Stimulated activated effector memory CD8-positive, alpha-beta T cell treated with anti-CD3 and anti-CD28 coated beads, Interleukin-12 subunit alpha, Interleukin-12 subunit beta, amount 100 ng/mL, for 72 hours (primary cell): ENCODE results near the gene TLE2.
"Not testable (repeated sequence)": the region's sequence is repeated elsewhere in the genome, so short reads cannot be mapped to it uniquely, and the experiment has no call there.

Experiments
- ATAC-seq: fragments of 150-1000 bp; cut with Tn5 transposase; 2 replicates; pipeline ENCODE4 v1.10.0; 2021
- DNase-seq, 2 donors: peaks; one replicate each; pipeline ENCODE4 v3.0.0; 2021 to 2022; ENCODE audit warnings: low spot score in 2 of 2
- H3K27ac Mint-ChIP-seq: one replicate; pipeline ENCODE4 v1.8.0; 2022; ENCODE audit warnings: mild to moderate bottlenecking, mixed read lengths
- H3K36me3 Mint-ChIP-seq: one replicate; pipeline ENCODE4 v1.8.0; 2022; ENCODE audit warnings: mild to moderate bottlenecking, mixed read lengths
- H3K4me1 Mint-ChIP-seq: one replicate; pipeline ENCODE4 v1.8.0; 2022; ENCODE audit warnings: mixed read lengths
- H3K4me3 Mint-ChIP-seq: one replicate; pipeline ENCODE4 v1.8.0; 2022; ENCODE audit warnings: mild to moderate bottlenecking, mixed read lengths
- H3K9me3 Mint-ChIP-seq: one replicate; pipeline ENCODE4 v1.8.0; 2022; ENCODE audit warnings: mixed read lengths

TLE2 gene

DNA sequence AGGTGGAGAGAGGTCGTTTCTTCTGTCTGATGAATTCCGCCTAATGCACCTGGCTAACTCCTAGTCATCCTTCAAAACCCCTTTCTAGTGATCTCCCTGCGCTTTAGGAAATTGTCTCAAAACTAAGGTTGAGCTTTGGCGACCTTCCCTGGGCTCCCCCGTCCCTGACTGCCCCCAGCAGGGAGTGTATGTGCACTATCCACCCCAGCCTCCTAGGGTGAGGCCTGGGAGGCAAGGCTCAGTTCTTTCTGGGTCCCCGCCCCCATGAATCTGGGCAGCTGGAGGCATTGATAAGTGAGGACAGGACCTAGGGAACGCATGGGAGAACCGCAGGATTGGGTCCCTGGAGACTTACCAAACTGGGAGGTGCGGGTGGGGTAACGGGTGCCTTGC is 51.3 kb downstream of the TLE2 start:
- Mint-ChIP-seq H3K36me3 (no peaks in the 10 kb centered on the region), H3K4me3 (peak overlapping the region; percentile 85), H3K9me3 (no peaks in the 10 kb centered on the region), H3K27ac (no peak overlapping the region), H3K4me1 (peaks cover 23% of the 10 kb centered on the region)
- DNase-seq (no peak), ATAC-seq (peak; percentile 2)

DNA sequence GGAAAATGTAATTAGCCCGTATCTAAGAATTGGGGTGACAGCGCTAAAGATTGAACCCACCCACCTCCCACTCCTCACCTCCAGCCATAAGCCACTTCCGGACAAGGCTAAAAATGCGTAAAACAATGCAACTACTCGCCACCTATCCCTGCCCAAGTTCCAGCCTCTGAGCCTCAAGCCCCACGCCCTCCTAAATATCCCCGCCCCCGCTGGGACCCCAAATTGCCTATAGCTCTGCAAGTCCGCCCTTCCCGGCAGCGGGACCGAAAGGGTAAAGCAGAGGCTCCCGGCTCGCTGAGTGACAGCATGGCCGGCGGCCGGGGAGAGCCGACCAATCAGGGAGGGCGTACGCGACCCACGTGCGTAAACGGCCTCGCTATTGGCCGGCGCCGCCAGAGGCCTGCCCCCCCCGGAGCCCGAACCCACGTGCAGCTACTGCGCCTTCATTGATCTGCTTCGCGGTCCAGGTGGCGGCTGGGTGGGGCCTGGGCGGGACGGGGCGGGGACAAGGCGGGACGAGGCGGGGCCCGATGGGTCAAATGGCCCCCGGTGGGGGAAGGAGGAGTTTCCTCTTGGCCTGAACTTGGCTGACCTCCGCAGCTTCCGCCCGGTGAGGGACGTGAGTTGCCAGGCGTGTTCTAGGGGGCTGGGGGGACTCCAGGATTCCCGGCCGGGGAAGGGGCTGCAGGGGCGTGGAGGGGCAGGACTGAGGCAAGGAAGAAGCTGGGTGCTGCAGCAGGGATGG is 51.9 kb downstream of the TLE2 start, which contains the start of gene TLE6:
TLE6 (plus strand) TSS at position 564 of the 745 bp plus-strand sequence. CDS start 670 bp downstream, outside the sequence.
- Mint-ChIP-seq H3K36me3 (no peaks in the 10 kb centered on the region), H3K4me3 (peak within 1 kb of the TSS; percentile 85), H3K9me3 (no peaks in the 10 kb centered on the region), H3K27ac (peak within 1 kb of the TSS; percentile 81), H3K4me1 (peaks cover 23% of the 10 kb centered on the region)
- DNase-seq (peak; percentile 76 to 91), ATAC-seq (peak; percentile 99)

DNA sequence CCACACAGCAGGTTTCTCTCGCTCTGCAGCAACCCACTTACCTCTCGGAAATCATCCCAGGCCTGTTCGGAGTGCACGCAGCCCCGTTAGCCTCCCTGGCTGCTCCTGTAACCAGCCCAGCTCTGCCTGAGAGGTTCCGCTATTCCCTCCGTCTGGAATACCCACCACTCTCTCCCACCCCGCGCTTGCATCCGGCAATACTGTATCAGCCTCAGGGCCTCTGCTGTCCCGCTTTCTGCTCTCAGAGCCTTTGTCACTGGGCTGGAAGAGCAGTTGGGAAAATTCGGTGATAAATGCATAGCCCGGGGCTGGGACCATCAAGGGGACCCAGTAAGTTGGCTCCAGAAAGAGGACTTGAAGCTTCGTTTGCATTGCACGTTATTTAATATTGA is 52.5 kb downstream of the TLE2 start:
- H3K27ac Mint-ChIP-seq: peak overlapping the region; percentile 81
- ATAC-seq: no peak
- peak overlapping the region; percentile 85 for H3K4me3 Mint-ChIP-seq
- H3K9me3 Mint-ChIP-seq: no peaks in the 10 kb centered on the region
- no peaks in the 10 kb centered on the region for H3K36me3 Mint-ChIP-seq
- peaks cover 23% of the 10 kb centered on the region for H3K4me1 Mint-ChIP-seq
- DNase-seq: no peak

DNA sequence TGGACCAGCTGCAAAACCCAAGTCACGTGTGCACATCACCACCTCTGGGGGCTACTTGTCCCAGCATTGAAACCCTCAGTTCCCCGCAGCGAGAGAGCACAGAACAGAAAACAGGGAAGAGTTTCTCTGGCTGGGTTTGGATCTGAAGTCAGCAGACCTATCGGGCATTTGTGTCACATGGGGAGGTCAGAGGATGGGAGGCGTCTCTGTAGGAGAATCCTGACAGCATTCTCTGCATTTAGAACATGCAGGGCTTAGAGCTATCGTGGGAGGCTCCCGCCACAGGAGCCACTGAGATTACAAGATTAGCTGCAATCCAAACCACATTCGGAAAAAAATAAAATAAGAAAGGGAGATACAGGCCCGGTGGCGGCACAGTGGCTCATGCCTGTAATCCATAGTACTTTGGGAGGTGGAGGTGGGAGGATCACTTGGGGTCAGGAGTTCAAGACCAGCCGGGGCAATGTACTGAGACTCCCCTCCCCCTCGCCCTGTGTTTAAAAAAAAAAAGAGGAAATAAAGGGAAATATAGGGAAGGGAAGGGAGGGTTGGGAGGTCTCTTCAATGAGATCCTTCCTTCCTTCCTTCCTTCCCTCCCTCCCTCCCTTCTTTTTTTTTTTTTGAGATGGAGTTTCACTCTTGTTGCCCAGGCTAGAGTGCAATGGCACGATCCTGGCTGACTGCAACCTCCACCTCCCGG is 54.6 kb downstream of the TLE2 start:
- no peak overlapping the region for H3K27ac Mint-ChIP-seq
- no peaks in the 10 kb centered on the region for H3K36me3 Mint-ChIP-seq
- ATAC-seq (no peak), DNase-seq (no peak)
- no peak overlapping the region for H3K4me3 Mint-ChIP-seq
- H3K4me1 Mint-ChIP-seq: peaks cover 23% of the 10 kb centered on the region
- no peaks in the 10 kb centered on the region for H3K9me3 Mint-ChIP-seq

DNA sequence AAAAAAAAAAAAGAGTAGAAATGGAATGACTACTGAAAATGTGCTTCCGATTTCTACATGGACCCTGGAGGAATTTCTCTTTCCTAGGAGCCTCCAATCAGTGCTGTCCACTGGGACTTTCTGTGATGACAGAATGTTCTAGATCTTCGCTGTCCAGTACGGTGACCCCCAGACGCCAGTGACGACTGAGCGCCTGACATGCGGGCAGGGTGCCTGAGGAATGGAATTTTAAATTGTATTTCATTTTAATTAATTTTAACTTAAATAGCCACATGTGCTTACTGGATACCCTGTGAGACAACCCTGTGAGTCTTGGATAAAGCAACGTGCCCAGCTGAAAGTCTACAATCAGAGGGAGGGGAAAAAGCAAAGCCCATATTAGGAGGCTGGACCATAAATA is 55.9 kb downstream of the TLE2 start:
- peaks cover 23% of the 10 kb centered on the region for H3K4me1 Mint-ChIP-seq
- ATAC-seq (no peak), DNase-seq (no peak)
- H3K4me3 Mint-ChIP-seq: no peak overlapping the region
- no peak overlapping the region for H3K27ac Mint-ChIP-seq
- no peaks in the 10 kb centered on the region for H3K36me3 Mint-ChIP-seq
- H3K9me3 Mint-ChIP-seq: no peaks in the 10 kb centered on the region

DNA sequence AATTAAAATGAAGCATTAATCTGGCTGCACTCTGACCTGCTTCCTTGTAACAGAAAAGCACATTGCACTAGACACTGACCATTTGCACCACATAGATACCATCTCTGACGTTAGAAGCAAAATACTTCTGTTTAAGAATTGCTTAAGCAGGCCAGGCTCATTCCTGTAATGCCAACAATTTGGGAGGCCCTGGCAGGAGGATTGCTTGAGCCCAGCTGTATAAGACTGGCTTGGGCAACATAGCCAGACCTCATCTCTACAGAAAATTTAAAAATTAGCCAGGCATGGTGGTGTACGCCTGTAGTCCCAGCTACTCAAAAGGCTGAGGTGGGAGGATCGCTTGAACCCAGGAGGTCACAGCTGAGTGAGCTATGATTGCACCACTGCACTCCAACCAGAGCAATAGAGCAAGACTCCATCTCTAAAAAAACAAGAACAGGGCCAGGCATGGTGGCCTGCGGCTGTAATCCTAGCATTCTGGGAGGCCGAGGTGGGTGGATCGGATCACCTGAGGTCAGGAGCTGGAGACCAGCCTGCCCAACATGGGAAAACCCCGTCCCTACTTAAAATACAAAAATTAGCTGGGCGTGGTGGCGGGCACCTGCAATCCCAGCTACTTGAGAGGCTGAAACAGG is 58.8 kb downstream of the TLE2 start:
- ATAC-seq (no peak), DNase-seq (no peak)
- no peak overlapping the region for H3K4me3 Mint-ChIP-seq
- no peaks in the 10 kb centered on the region for H3K9me3 Mint-ChIP-seq
- no peak overlapping the region for H3K27ac Mint-ChIP-seq
- no peaks in the 10 kb centered on the region for H3K36me3 Mint-ChIP-seq
- H3K4me1 Mint-ChIP-seq: peaks cover 6% of the 10 kb centered on the region

DNA sequence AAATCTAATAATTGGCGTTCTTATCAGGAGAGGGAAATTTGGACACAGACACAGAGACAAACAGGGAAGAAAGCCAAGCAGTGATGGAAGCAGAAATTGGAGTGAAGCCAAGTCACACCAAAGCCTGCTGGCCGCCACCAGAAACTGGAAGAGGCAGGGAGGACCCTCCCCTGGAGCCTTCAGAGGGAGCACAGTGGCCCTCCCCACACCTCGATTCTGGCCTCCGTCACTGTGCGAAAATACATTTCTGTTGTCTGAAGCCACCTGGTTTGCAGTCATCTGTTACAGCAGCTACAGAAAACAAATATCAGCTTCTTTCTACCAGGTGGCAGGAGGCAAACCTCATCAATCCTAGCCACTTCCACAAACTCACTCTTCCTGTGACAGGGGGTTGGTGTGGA is 60.0 kb downstream of the TLE2 start:
- DNase-seq: no peak
- Mint-ChIP-seq H3K36me3 (no peaks in the 10 kb centered on the region), H3K27ac (no peak overlapping the region)

DNA sequence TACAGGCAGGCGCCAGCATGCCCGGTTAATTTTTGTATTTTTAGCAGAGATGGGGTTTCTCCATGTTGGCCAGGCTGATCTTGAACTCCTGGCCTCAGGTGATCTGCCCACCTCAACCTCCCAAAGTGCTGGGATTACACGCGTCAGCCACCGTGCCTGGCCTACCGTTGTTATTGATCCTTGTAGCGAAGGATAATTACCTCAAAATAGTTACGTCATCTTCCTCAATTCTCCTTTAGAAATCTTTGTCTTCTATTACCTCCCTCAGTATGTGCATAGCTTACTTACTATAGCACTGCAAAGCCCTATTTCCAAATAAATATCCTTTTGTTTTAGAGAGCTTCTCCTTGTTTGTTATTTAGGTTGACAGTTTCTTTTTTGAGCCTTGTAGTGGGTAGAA is 61.1 kb downstream of the TLE2 start:
- ATAC-seq (no peak), DNase-seq (no peak)
- H3K9me3 Mint-ChIP-seq: no peaks in the 10 kb centered on the region
- no peak overlapping the region for H3K4me3 Mint-ChIP-seq
- no peaks in the 10 kb centered on the region for H3K36me3 Mint-ChIP-seq
- H3K4me1 Mint-ChIP-seq: no peaks in the 10 kb centered on the region
- H3K27ac Mint-ChIP-seq: no peak overlapping the region

More for the DNA sequence above, 60.0 kb downstream of the TLE2 start:
- no peak overlapping the region for H3K4me3 Mint-ChIP-seq
- H3K4me1 Mint-ChIP-seq: no peaks in the 10 kb centered on the region
- no peak for ATAC-seq
- no peaks in the 10 kb centered on the region for H3K9me3 Mint-ChIP-seq

DNA sequence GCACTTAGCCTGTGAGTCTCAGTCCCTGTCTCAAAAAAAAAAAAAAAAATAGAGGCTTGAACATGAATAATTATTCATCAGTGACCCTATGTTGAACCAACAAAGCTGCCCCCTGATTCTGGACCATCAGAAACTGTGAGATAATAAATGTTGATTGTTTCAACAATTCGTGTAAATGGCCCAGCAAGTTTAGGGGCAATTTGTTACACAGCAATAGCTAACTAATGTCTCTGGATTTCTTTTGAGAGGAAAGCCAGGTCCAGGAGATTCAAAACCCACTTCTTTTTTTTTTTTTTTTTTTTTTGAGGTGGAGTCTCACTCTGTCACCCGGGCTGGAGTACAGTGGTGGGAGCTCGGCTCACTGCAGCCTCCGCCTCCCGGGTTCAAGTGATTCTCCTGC is 64.2 kb downstream of the TLE2 start:
- DNase-seq (no peak), ATAC-seq (no peak)
- no peaks in the 10 kb centered on the region for H3K4me1 Mint-ChIP-seq
- no peak overlapping the region for H3K4me3 Mint-ChIP-seq
- H3K9me3 Mint-ChIP-seq: no peaks in the 10 kb centered on the region
- H3K27ac Mint-ChIP-seq: no peak overlapping the region
- H3K36me3 Mint-ChIP-seq: no peaks in the 10 kb centered on the region

DNA sequence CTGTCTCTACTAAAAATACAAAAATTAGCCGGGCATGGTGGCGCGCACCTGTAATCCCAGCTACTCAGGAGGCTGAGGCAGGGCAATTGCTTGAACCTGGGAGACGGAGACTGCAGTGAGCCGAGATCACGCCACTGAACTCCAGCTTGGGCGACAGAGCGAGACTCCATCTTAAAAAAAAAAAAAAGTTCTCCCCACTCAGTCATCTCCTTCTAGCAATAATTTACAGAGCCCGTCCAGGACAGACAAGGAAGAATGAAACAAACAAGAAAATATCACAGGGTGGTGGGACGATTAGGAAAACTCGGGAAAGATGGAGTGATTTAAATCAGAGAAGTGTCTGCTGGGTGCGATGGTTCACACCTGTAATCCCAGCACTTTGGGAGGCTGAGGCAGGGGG is 65.4 kb downstream of the TLE2 start:
- not testable (repeated sequence) for H3K9me3 Mint-ChIP-seq, H3K4me3 Mint-ChIP-seq, H3K4me1 Mint-ChIP-seq, H3K27ac Mint-ChIP-seq, DNase-seq, ATAC-seq, H3K36me3 Mint-ChIP-seq

DNA sequence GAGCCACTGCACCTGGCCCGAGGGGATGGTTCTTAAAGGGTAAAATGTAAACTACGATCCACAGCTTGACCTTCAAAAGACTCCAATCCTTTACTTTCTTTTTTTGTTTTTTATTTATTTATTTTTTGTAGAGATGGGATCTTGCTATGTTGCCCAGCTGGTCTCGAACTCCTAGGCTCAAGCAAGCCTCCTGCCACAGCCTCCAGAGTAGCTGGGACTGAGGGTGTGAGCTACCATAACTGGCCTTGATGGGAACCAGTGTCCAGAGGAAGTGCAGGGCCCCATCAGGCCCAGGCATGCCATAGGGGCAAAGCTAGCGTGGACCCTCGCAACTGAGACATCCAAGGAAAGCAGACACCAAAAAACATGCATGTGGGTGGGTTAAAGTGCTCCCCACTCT is 66.0 kb downstream of the TLE2 start:
- Mint-ChIP-seq H3K4me3 (no peak overlapping the region), H3K4me1 (no peaks in the 10 kb centered on the region), H3K27ac (no peak overlapping the region), H3K36me3 (no peaks in the 10 kb centered on the region), H3K9me3 (no peaks in the 10 kb centered on the region)
- DNase-seq (no peak), ATAC-seq (no peak)

DNA sequence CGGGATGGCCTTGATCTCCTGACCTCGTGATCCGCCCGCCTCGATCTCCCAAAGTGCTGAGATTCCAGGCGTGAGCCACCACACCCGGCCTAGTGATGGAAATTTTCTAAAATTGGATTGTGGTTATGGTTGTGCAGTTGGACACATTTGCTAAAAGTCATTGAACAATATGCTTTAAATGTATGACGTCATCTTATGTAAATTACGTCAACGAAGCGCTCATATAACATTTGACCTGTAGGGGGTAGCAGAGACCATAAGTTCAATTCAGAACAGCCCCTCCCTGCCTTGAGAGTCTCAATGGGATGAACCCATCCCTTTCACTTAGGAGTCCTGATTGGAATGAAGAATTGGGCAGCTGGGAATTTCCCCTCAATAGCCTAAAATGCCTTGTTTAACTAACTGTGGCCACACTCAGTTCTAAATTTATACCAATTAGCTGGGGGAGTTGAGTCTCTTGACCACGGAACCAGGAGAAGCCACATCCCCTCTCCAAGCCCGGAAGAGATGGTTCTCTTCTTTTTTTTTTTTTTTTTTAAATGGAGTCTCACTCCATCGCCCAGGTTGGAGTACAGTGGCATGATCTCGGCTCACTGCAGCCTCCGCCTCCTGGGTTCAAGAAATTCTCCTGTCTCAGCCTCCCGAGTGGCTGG is 66.9 kb downstream of the TLE2 start:
- ATAC-seq: peak; percentile 37
- no peaks in the 10 kb centered on the region for H3K9me3 Mint-ChIP-seq
- DNase-seq: peak; percentile 31 to 80
- no peaks in the 10 kb centered on the region for H3K4me1 Mint-ChIP-seq
- H3K4me3 Mint-ChIP-seq: no peak overlapping the region
- no peak overlapping the region for H3K27ac Mint-ChIP-seq
- no peaks in the 10 kb centered on the region for H3K36me3 Mint-ChIP-seq

DNA sequence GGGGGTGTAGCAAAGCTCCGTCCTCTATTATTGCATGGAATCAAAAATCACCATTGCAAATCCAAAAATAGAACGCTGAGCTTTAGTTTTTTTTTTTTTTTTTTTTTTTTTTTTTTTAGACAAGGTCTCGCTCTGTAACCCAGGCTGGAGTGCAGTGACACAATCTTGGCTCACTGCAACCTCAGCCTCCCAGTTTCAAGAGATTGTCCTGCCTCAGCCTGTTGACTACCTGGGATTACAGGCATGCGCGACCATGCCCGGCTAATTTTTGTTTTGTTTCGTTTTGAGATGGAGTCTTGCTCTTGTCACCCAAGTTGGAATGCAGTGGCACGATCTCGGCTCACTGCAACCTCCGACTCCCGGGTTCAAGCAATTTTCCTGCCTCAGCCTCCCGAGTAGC is 69.0 kb downstream of the TLE2 start:
- ATAC-seq (no peak), DNase-seq (no peak)
- Mint-ChIP-seq H3K27ac (no peak overlapping the region), H3K4me1 (no peaks in the 10 kb centered on the region), H3K36me3 (no peaks in the 10 kb centered on the region), H3K4me3 (no peak overlapping the region), H3K9me3 (no peaks in the 10 kb centered on the region)

DNA sequence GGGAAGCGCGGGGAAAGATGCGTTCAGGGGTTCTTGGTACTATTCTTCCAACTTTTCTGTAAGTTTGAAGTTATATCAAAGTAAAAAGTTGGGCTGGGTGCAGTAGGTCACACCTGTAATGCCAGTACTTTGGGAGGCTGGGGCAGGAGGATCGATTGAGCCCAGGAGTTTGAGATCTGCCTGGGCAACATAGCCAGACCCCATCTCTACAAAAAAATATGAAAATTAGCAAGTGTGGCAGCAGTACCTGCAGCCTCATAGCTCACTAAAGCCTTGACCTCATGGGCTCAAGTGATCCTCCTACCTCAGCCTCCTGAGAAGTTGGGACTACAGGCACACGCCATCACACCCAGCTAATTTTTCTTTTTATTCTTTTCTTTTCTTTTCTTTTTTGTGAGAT is 71.9 kb downstream of the TLE2 start:
- no peak overlapping the region for H3K4me3 Mint-ChIP-seq
- DNase-seq: no peak
- ATAC-seq: no peak
- no peaks in the 10 kb centered on the region for H3K36me3 Mint-ChIP-seq
- H3K27ac Mint-ChIP-seq: no peak overlapping the region
- no peaks in the 10 kb centered on the region for H3K9me3 Mint-ChIP-seq
- H3K4me1 Mint-ChIP-seq: no peaks in the 10 kb centered on the region

DNA sequence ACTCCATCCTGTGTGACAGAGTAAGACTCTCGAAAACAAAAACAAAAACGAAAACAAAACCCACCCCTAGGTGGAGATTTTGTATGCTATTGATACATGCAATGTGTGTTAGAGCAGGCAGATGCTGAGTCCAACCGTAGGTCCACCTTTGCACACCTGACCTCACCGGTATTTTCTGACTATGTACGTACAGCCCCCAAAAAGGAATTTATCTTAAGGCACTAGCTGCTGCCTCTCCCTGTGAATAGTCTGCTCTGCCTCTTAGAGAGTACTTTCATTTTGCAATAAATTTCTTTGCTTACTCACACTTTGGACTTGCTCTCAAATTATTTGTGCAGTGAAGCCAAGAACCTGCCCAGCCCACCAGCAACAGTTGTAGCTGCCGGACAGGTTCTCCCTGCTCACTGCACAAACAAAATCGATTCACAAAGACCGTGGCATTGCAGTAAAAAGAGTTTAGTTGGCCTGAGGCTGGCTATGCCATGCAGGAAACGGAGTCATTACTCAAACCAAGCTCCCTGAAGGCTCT is 76.1 kb downstream of the TLE2 start:
- no peak for DNase-seq
- no peak for ATAC-seq
- H3K36me3 Mint-ChIP-seq: peaks cover 24% of the 10 kb centered on the region
- no peak overlapping the region for H3K27ac Mint-ChIP-seq
- H3K4me3 Mint-ChIP-seq: no peak overlapping the region
- no peaks in the 10 kb centered on the region for H3K9me3 Mint-ChIP-seq
- peaks cover 20% of the 10 kb centered on the region for H3K4me1 Mint-ChIP-seq
